HG02885 (cell line): ENCODE data around the gene NEXMIF.
"Not testable (repeated sequence)": the region's sequence is repeated elsewhere in the genome, so short reads cannot be mapped to it uniquely, and the experiment has no call there.

Source experiments
- ATAC-seq: cut with Tn5 transposase; IDR thresholded peaks from one replicate; pipeline ENCODE4 v1.9.1; 2021; ENCODE audit warnings: mild to moderate bottlenecking; ENCODE audit not compliant: unreplicated experiment, poor library complexity

The NEXMIF gene

DNA sequence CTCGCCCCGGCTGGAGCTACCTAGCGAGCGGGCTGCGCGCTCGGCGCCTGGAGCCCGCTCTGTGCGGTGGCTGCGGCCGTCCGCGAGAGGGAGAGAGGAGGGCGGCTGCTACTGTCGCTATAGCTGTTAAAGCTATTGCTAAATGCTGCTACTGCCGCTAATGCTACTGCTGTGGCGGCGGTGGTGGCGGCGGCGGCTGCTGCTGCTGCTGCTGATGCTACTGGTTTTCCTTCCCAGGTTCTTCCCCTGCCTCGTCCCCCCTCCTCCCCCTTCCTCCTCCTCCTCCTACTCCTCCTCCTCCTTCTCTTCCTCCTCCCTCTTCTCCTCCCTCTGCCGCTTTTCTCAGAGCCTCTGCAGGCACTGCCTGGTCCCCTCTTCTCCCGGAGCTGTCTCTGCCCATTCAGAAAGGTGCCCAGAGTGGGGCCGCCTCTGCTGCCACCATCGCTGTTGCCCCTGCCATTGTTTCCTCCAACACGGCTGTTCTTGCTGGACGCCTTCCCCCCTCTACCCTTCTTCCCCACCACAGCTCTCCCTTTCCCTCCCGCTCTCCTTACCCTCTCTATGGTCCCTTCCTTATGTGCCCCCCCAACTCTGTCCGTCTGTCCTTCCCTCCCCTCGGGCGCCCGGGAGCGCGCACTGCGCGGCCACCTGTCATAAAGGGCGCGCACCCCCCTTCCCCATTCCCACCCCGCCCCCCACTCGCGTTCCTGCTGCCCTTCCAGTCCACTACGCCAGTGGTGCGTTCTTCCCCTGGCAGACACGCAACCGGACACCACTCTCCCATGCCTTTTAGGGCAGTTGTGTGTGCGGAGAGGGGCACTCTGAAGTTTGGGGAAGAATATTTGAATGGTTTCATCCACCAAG lies at the start of gene NEXMIF:
NEXMIF (minus strand) TSS at position 228 of the 864 bp plus-strand sequence.
- peak; percentile 59 for ATAC-seq

- not testable (repeated sequence) for ATAC-seq
Measured at GRCh38 chrX:74961962-74962361, 36.7 kb upstream of the NEXMIF start.

DNA sequence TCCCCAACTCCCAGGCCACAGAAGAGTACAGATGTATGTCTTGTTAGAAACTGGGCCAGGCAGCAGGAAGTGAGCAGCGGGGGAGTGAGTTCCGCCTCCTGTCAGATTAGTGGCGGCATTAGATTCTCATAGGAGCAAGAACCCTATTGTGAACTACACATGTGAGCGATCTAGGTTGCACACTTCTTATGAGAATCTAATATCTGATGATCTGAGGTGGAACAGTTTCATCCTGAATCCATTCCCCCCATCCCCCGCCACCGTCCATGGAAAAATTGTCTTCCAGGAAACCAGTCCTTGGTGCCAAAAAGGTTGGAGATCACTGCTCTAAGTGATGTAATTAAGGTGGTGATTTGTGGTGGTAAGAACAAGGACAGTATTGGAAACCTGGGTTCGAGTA lies 24.5 kb upstream of the NEXMIF start:
- ATAC-seq = no peak

GRCh38 chrX:74940414-74940813 lies 15.2 kb upstream of the NEXMIF start:
- no peak for ATAC-seq

DNA sequence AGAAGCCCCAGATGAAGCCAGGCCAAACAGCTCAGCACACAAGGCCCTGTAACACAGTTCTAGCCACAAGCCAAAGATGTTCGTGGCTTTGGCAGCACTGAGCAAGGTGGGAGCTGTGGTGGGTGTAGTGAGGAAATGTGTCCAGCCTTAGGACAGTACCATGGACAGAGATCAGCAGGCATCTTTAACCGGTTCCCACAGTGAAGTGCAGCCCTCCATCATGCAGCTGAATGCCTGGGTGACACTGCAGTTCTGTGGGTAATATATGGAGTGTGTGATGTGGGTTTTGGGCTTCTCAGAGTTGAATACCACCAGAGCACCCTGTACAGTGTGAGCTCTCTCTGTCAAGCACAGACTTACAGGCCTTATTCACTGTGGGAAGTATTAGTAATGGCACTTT lies 6.0 kb upstream of the NEXMIF start:
- ATAC-seq = no peak

DNA sequence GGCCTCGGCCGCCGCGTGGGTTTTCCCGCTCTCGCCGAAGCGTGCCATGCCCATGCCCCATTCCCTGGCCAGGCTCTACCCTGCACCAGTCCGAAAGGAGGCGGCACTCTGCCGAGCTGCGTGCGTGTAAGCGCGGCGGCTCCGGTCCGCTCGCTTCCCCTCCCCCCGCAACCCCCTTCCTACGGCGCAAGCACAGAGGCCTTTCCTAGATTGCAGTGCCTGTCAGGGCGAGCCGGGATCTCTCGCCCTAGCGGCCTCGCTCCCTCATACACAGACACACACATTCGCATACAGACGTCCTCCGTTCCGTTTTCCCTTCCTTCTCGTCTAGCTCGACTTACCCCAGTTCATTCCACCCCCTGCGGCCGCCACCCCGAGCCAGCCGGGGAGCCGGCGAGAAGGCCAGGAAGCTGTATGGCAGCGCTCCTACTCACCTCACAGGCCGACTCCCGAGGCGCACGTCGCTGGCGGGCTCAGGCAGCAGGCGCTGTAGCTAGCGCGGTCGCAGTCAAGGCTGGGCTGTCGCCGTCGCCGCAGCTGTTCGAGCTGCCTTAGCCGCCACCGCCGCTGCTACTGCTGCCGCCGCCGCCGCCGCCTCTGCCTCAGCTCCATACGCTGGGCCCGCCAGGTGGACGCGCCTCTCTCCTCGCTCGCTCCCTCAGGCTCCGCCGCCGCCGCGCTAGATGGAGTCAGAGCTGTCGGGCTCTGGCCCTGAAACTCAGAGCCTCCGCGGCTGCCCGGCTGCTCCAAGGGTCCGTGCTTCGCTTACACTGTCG lies 615 bp downstream of the NEXMIF start:
- ATAC-seq = peak; percentile 41

- peak; percentile 18 for ATAC-seq
Measured at GRCh38 chrX:74923942-74924448, 1.3 kb downstream of the NEXMIF start.

- peak; percentile 72 for ATAC-seq
Measured at GRCh38 chrX:74922922-74923543, 2.2 kb downstream of the NEXMIF start.

- peak; percentile 81 for ATAC-seq
Measured at GRCh38 chrX:74911494-74911893, 13.8 kb downstream of the NEXMIF start.

DNA sequence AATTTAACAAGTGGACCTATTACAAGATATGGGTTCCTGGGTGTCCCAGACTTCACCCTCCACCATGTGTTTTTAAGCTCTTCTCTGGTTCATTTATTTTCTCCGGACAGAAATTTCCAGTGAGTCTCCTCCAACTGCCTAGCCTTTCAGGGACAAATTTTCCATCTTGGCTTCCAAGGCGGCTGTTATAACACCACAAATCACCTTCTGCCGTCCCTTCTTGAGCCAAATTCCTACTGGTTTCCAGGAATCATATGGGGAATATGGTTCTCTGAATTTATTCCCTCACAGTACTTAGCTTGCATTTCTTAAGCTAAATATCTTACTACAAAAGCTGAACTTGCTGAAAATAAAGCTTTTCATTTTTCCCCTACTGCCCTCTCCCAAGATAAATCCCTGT lies 18.8 kb downstream of the NEXMIF start:
- no peak for ATAC-seq

DNA sequence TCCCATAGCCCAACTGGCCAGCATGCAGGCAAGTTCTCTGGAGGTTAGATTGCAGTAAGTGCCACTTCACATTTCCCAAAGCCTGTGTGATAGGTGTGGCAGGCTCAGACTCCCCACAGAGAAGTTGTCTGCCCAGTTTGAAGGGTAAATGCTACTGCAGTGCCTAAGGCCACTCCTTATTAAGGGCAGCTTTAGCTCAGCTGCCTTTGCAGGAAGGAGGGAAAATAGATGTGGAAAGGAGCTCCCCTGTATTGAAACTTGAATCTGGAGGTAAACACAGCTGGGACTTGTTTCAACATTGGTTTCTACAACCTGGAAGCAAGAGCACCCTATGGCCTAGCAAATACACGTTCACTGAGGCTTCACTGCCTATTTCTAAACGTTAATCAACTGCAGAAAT lies 22.4 kb downstream of the NEXMIF start:
- no peak for ATAC-seq

GRCh38 chrX:74892561-74892960 lies 32.7 kb downstream of the NEXMIF start:
- no peak for ATAC-seq

DNA sequence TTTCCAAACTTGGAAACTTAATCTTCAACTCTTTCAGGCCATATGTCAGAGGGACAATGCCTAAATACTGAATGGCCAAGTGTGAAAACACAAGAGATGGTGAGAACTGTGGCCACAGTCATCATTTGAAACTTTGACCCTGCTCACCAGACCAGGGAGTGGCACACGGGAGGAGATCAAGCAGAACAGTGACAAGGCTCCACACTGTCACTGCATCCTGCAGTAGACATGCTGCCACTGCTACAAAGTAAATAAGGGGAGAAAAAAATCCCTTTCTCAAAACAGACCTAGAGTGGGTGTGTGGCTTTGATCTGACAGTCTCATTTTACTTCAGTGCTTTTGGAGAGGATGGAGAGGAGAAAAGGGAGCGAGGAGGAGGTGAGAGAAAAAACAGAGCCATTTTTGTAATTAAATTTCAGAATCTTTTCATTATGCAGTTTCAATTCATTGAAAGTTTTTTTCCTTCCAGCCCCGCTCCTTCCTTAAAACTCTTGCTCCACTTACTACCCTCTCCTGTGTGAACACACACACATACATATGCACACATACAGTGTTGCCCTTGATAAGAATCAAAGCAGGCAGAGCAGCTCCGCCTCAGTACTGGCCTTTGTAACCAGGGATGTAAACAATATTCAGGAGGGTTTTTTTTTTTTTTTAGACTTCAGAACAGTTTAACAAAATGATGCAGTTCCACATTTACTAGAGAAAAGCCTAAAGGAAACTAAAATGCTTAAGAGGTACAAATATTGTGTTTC lies 34.4 kb downstream of the NEXMIF start:
- ATAC-seq = peak; percentile 98

DNA sequence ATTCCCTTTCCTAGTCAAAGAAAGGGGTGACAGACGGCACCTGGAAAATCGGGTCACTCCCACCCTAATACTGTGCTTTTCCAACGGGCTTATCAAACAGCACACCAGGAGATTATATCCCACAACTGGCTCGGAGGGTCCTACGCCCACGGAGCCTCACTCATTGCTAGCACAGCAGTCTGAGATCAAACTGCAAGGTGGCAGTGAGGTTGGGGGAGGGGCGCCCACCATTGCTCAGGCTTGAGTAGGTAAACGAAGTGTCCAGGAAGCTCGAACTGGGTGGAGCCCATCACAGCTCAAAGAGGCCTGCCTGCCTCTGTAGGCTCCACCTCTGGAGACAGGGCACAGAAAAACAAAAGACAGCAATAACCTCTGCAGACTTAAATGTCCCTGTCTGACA lies 42.9 kb downstream of the NEXMIF start:
- ATAC-seq = not testable (repeated sequence)

DNA sequence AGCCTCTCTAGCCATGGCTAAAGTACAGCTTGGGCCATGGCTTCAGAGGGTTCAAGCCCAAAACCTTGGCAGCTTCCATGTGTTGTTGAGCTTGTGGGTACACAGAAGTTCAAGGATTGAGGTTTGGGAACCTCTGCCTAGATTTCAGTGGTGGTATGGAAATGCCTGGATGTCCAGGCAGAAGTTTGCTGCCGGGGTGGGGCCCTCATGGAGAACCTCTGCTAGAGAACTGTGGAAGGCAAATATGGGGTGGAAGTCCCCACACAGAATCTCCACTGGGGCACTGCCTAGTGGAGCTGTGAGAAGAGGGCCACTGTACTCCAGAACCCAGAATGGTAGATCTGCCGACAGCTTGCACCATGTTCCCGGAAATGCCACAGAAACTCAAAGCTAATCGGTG lies 59.5 kb downstream of the NEXMIF start:
- ATAC-seq = no peak

GRCh38 chrX:74853255-74853654 lies 72.0 kb downstream of the NEXMIF start:
- ATAC-seq = no peak

DNA sequence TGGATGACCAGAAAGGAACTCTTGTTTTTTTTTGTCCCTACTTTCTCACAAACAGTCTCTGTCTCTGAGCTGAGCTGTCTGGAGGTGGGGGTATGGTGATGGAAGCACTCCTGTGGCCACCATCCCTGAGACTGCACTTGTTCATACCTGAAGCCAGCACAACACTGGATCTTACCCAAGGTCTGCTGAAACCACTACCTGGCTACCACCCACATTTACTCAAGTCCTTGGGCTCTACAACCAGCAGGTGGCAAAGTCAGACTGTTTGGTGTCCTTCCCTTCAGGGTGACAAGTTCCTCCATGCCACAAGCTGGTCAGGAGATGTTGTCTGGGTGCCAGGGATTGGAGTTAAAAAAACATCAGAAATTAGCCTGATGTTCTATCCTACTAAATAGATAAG lies 89.7 kb downstream of the NEXMIF start:
- ATAC-seq = no peak

DNA sequence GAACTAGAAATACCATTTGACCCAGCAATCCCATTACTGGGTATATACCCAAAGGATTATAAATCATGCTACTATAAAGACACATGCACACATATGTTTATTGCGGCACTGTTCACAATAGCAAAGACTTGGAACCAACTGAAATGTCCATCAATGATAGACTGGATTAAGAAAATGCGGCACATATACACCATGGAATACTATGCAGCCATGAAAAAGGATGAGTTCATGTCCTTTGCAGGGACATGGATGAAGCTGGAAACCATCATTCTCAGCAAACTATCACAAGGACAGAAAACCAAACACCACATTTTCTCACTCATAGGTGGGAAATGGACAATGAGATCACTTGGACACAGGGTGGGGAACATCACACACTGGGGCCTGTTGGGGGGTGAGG lies 105.5 kb downstream of the NEXMIF start:
- not testable (repeated sequence) for ATAC-seq

GRCh38 chrX:74814681-74815080 lies 110.6 kb downstream of the NEXMIF start:
- no peak for ATAC-seq

- peak; percentile 42 for ATAC-seq
Measured at GRCh38 chrX:74804574-74804973, 120.7 kb downstream of the NEXMIF start.
